ENCODE data around the gene ANKRD10.
"Not testable (repeated sequence)": the region's sequence is repeated elsewhere in the genome, so short reads cannot be mapped to it uniquely, and the experiment has no call there.

ANKRD10 gene

GRCh38 chr13:110950356-110950755 is 35.5 kb upstream of the ANKRD10 start:
- H3K27ac ChIP-seq (ENCODE audit: low read depth, low read length), result no peak overlapping the region
- no peak overlapping the region for H3K9ac ChIP-seq (ENCODE audit: low read length)
- no peak overlapping the region for H3K4me2 ChIP-seq (ENCODE audit: low read depth, low read length, poor library complexity, severe bottlenecking)
- no peaks in the 10 kb centered on the region for H4K20me1 ChIP-seq (ENCODE audit: low read depth, low read length)
- no peaks in the 10 kb centered on the region for H3K79me2 ChIP-seq (ENCODE audit: insufficient read depth, low read length)
- no peak for TF ChIP-seq CTCF (IDR thresholded peaks at IDR 0.05; ENCODE audit: insufficient read depth, low read length, poor library complexity, severe bottlenecking)
- no peak for TF ChIP-seq EZH2phosphoT487 (conservative IDR thresholded peaks at IDR 0.05; ENCODE audit: low read length)
- no peaks in the 10 kb centered on the region for H3K27me3 ChIP-seq (ENCODE audit: low read length)
- H3K36me3 ChIP-seq (ENCODE audit: low read length), result no peaks in the 10 kb centered on the region
- H2AFZ ChIP-seq (ENCODE audit: low read depth, low read length, severe bottlenecking), result no peak overlapping the region
- H3F3A ChIP-seq (ENCODE audit: insufficient read depth), result no peaks in the 10 kb centered on the region
- H3K4me3 ChIP-seq (ENCODE audit: insufficient read depth, low read length, poor library complexity, severe bottlenecking), result no peak overlapping the region
- H3K9me3 ChIP-seq (ENCODE audit: insufficient read depth, low read length), result no peaks in the 10 kb centered on the region
- H3K9me2 ChIP-seq (replicated peaks; ENCODE audit: insufficient read depth, low read length), result no peaks in the 10 kb centered on the region

GRCh38 chr13:110949628-110950027 is 34.8 kb upstream of the ANKRD10 start:
- Histone ChIP-seq H3K27me3 (ENCODE audit: low read length) (no peaks in the 10 kb centered on the region), H3K36me3 (ENCODE audit: low read length) (no peaks in the 10 kb centered on the region), H3F3A (ENCODE audit: insufficient read depth) (no peaks in the 10 kb centered on the region), H3K79me2 (ENCODE audit: insufficient read depth, low read length) (no peaks in the 10 kb centered on the region), H3K4me3 (ENCODE audit: insufficient read depth, low read length, poor library complexity, severe bottlenecking) (no peak overlapping the region), H3K9me3 (ENCODE audit: insufficient read depth, low read length) (no peaks in the 10 kb centered on the region), H4K20me1 (ENCODE audit: low read depth, low read length) (no peaks in the 10 kb centered on the region), H3K9ac (ENCODE audit: low read length) (no peak overlapping the region), H2AFZ (ENCODE audit: low read depth, low read length, severe bottlenecking) (no peak overlapping the region), H3K4me2 (ENCODE audit: low read depth, low read length, poor library complexity, severe bottlenecking) (no peak overlapping the region), H3K27ac (ENCODE audit: low read depth, low read length) (no peak overlapping the region), H3K9me2 (replicated peaks; ENCODE audit: insufficient read depth, low read length) (no peaks in the 10 kb centered on the region)
- no peak for TF ChIP-seq EZH2phosphoT487 (conservative IDR thresholded peaks at IDR 0.05; ENCODE audit: low read length)
- no peak for TF ChIP-seq CTCF (IDR thresholded peaks at IDR 0.05; ENCODE audit: insufficient read depth, low read length, poor library complexity, severe bottlenecking)

- H4K20me1 ChIP-seq (ENCODE audit: low read depth, low read length), result no peaks in the 10 kb centered on the region
- no peaks in the 10 kb centered on the region for H3K27me3 ChIP-seq (ENCODE audit: low read length)
- no peaks in the 10 kb centered on the region for H3K36me3 ChIP-seq (ENCODE audit: low read length)
- H3F3A ChIP-seq (ENCODE audit: insufficient read depth), result no peaks in the 10 kb centered on the region
- no peak overlapping the region for H2AFZ ChIP-seq (ENCODE audit: low read depth, low read length, severe bottlenecking)
- TF ChIP-seq CTCF (IDR thresholded peaks at IDR 0.05; ENCODE audit: insufficient read depth, low read length, poor library complexity, severe bottlenecking), result no peak
- no peak for TF ChIP-seq EZH2phosphoT487 (conservative IDR thresholded peaks at IDR 0.05; ENCODE audit: low read length)
- no peak overlapping the region for H3K9ac ChIP-seq (ENCODE audit: low read length)
- no peak overlapping the region for H3K4me3 ChIP-seq (ENCODE audit: insufficient read depth, low read length, poor library complexity, severe bottlenecking)
- no peak overlapping the region for H3K27ac ChIP-seq (ENCODE audit: low read depth, low read length)
- H3K9me2 ChIP-seq (replicated peaks; ENCODE audit: insufficient read depth, low read length), result no peaks in the 10 kb centered on the region
- no peak overlapping the region for H3K4me2 ChIP-seq (ENCODE audit: low read depth, low read length, poor library complexity, severe bottlenecking)
- no peaks in the 10 kb centered on the region for H3K79me2 ChIP-seq (ENCODE audit: insufficient read depth, low read length)
- H3K9me3 ChIP-seq (ENCODE audit: insufficient read depth, low read length), result no peaks in the 10 kb centered on the region
Measured at GRCh38 chr13:110949116-110949515, 34.2 kb upstream of the ANKRD10 start.

GRCh38 chr13:110947338-110947737 is 32.5 kb upstream of the ANKRD10 start:
- not testable (repeated sequence) for H4K20me1 ChIP-seq (ENCODE audit: low read depth, low read length); H3K4me2 ChIP-seq (ENCODE audit: low read depth, low read length, poor library complexity, severe bottlenecking); H3F3A ChIP-seq (ENCODE audit: insufficient read depth); H3K36me3 ChIP-seq (ENCODE audit: low read length); H3K4me3 ChIP-seq (ENCODE audit: insufficient read depth, low read length, poor library complexity, severe bottlenecking); H3K79me2 ChIP-seq (ENCODE audit: insufficient read depth, low read length); H3K9me3 ChIP-seq (ENCODE audit: insufficient read depth, low read length); H3K27ac ChIP-seq (ENCODE audit: low read depth, low read length); H2AFZ ChIP-seq (ENCODE audit: low read depth, low read length, severe bottlenecking); H3K9ac ChIP-seq (ENCODE audit: low read length); H3K27me3 ChIP-seq (ENCODE audit: low read length); H3K9me2 ChIP-seq (replicated peaks; ENCODE audit: insufficient read depth, low read length)
